SK-MEL-5 (cell line): ENCODE measurements around the gene UGT1A6. TPM values are rescaled to one million over a fixed set of nuclear protein-coding genes. Genes with fewer than 3 reads are reported as not detected.
"Not testable (repeated sequence)": the region's sequence is repeated elsewhere in the genome, so short reads cannot be mapped to it uniquely, and the experiment has no call there.

Experiments used
- DNase-seq: peaks from one replicate; pipeline ENCODE4 v3.0.0-alpha.2; 2016; ENCODE audit warnings: low read depth, low spot score
- in situ Hi-C: cut with HindIII; loops from 2 replicates; pipeline ENCODE4 v1.10.0; 2016; ENCODE audit warnings: low sequenced_read_pairs, high pct_unique_total_duplicates, low pct_unique_long_range_greater_than_20kb
- total RNA-seq: library from RNA; depleted of rRNA; stranded (reverse); fragments of >200 nt; shearing (Covaris generic); gene quantifications from 2 replicates; pipeline ENCODE4 v1.2.3, GENCODE V29; 2014

Gene UGT1A6
- total RNA-seq, 1 experiment from 2014 or later, result not detected

- in situ Hi-C loops, result no loop called here
- no peak for DNase-seq
These were observed 13.5 kb upstream of the UGT1A6 start for GRCh38 chr2:233679196-233679595.

GRCh38 chr2:233680361-233681045 lies 12.2 kb upstream of the UGT1A6 start:
- DNase-seq, result no peak
- in situ Hi-C loops, result no loop called here

GRCh38 chr2:233681521-233682099 lies 11.1 kb upstream of the UGT1A6 start, which contains the start of gene UGT1A7:
UGT1A7 (plus strand) TSS chr2:233681901; CDS start chr2:233681938, 37 bp downstream.
- no peak for DNase-seq
- in situ Hi-C loops, result no loop called here

- in situ Hi-C loops, result no loop called here
- no peak for DNase-seq
These were observed 8.1 kb upstream of the UGT1A6 start for GRCh38 chr2:233684640-233685039.

- DNase-seq, result no peak
- in situ Hi-C loops, result no loop called here
These were observed 5.8 kb upstream of the UGT1A6 start for GRCh38 chr2:233686928-233687327.

- DNase-seq, result no peak
These were observed 4.3 kb upstream of the UGT1A6 start for GRCh38 chr2:233688341-233688740.

GRCh38 chr2:233689031-233689430 lies 3.7 kb upstream of the UGT1A6 start:
- in situ Hi-C loops, result no loop called here
- DNase-seq, result no peak

More at GRCh38 chr2:233688341-233688740, 4.3 kb upstream of the UGT1A6 start:
- in situ Hi-C loops, result no loop called here

- in situ Hi-C loops, result no loop called here
- no peak for DNase-seq
These were observed 3.2 kb upstream of the UGT1A6 start for GRCh38 chr2:233689501-233689900.

- in situ Hi-C loops, result no loop called here
- no peak for DNase-seq
These were observed 2.2 kb upstream of the UGT1A6 start for GRCh38 chr2:233690444-233690843.

- DNase-seq, result no peak
- in situ Hi-C loops, result no loop called here
These were observed 952 bp upstream of the UGT1A6 start for GRCh38 chr2:233691443-233692433.

GRCh38 chr2:233693963-233694362 lies 1.3 kb downstream of the UGT1A6 start:
- no peak for DNase-seq
- in situ Hi-C loops, result no loop called here

- DNase-seq, result no peak
- in situ Hi-C loops, result no loop called here
These were observed 6.0 kb downstream of the UGT1A6 start for GRCh38 chr2:233698740-233699139.

- in situ Hi-C loops, result no loop called here
- DNase-seq, result no peak
These were observed 6.8 kb downstream of the UGT1A6 start for GRCh38 chr2:233699424-233700027.

- no peak for DNase-seq
- in situ Hi-C loops, result no loop called here
These were observed 7.4 kb downstream of the UGT1A6 start for GRCh38 chr2:233700028-233700635.

- in situ Hi-C loops, DNase-seq: not testable (repeated sequence)
These were observed 8.2 kb downstream of the UGT1A6 start for GRCh38 chr2:233700842-233701241.

- no peak for DNase-seq
- in situ Hi-C loops, result no loop called here
These were observed 9.5 kb downstream of the UGT1A6 start for GRCh38 chr2:233702238-233702637.

GRCh38 chr2:233705911-233706506 lies 13.3 kb downstream of the UGT1A6 start:
- in situ Hi-C loops, result no loop called here
- no peak for DNase-seq
